ENCODE data around the gene LRRC4C.

Gene LRRC4C

GRCh38 chr11:41133023-41133422 lies 326.4 kb downstream of the LRRC4C start:
- no peak overlapping the region for H3K27ac ChIP-seq
- TF ChIP-seq CTCF (conservative IDR thresholded peaks at IDR 0.05) = no peak

GRCh38 chr11:41121600-41121999 lies 337.9 kb downstream of the LRRC4C start:
- TF ChIP-seq CTCF (conservative IDR thresholded peaks at IDR 0.05) = no peak
- H3K27ac ChIP-seq = no peak overlapping the region

- no peak for TF ChIP-seq CTCF (conservative IDR thresholded peaks at IDR 0.05)
Observed at GRCh38 chr11:41119484-41119883, 340.0 kb downstream of the LRRC4C start.

GRCh38 chr11:41118521-41118920 lies 340.9 kb downstream of the LRRC4C start:
- TF ChIP-seq CTCF (conservative IDR thresholded peaks at IDR 0.05) = no peak
- H3K27ac ChIP-seq = no peak overlapping the region

More at GRCh38 chr11:41119484-41119883, 340.0 kb downstream of the LRRC4C start:
- no peak overlapping the region for H3K27ac ChIP-seq

- no peak for TF ChIP-seq CTCF (conservative IDR thresholded peaks at IDR 0.05)
- no peak overlapping the region for H3K27ac ChIP-seq
Observed at GRCh38 chr11:41116970-41117369, 342.5 kb downstream of the LRRC4C start.

GRCh38 chr11:41115066-41115465 lies 344.4 kb downstream of the LRRC4C start:
- no peak for TF ChIP-seq CTCF (conservative IDR thresholded peaks at IDR 0.05)
- H3K27ac ChIP-seq = no peak overlapping the region

GRCh38 chr11:41113160-41113559 lies 346.3 kb downstream of the LRRC4C start:
- no peak overlapping the region for H3K27ac ChIP-seq
- no peak for TF ChIP-seq CTCF (conservative IDR thresholded peaks at IDR 0.05)

GRCh38 chr11:41110527-41110926 lies 348.9 kb downstream of the LRRC4C start:
- no peak for TF ChIP-seq CTCF (conservative IDR thresholded peaks at IDR 0.05)
- H3K27ac ChIP-seq = no peak overlapping the region
